Neural crest cell (in vitro differentiated cells): ENCODE results near the gene A4GNT. TPM values are rescaled to one million over a fixed set of nuclear protein-coding genes. Genes with fewer than 3 reads are reported as not detected.

ENCODE experiments used
- DNase-seq: peaks from one replicate; pipeline ENCODE4 v3.0.0; 2021; ENCODE audit warnings: low read depth, mixed read lengths, low spot score
- H3K27ac Mint-ChIP-seq: one replicate; pipeline ENCODE4 v1.8.0; 2021; ENCODE audit warnings: mild to moderate bottlenecking, mixed read lengths; ENCODE audit not compliant: unreplicated experiment
- H3K27me3 Mint-ChIP-seq: 2 replicates; pipeline ENCODE4 v1.8.0; 2021; ENCODE audit warnings: low read depth, mild to moderate bottlenecking, mixed read lengths
- H3K36me3 Mint-ChIP-seq: 2 replicates; pipeline ENCODE4 v1.8.0; 2021; ENCODE audit warnings: low read depth, mild to moderate bottlenecking, mixed read lengths
- H3K4me1 Mint-ChIP-seq: 2 replicates; pipeline ENCODE4 v1.8.0; 2021; ENCODE audit warnings: mixed read lengths
- H3K4me3 Mint-ChIP-seq: one replicate; pipeline ENCODE4 v1.8.0; 2021; ENCODE audit warnings: mild to moderate bottlenecking, mixed read lengths
- H3K9me3 Mint-ChIP-seq: 2 replicates; pipeline ENCODE4 v1.8.0; 2021; ENCODE audit warnings: mixed read lengths
- CTCF ChIP-seq: fragments of 200-600 bp; sonication (generic); conservative IDR thresholded peaks from 2 replicates; pipeline ENCODE4 v1.5.0; 2021; ENCODE audit warnings: antibody characterized with exemption, mild to moderate bottlenecking
- total RNA-seq: library from RNA; stranded (reverse); gene quantifications from 2 replicates; pipeline ENCODE4 v1.2.1, GENCODE V29; 2021

The A4GNT gene
- total RNA-seq, 1 donor from 2014 or later: not detected

GRCh38 chr3:138082992-138083386 lies 49.2 kb downstream of the A4GNT start:
- Mint-ChIP-seq H3K27me3 (no peaks in the 10 kb centered on the region), H3K9me3 (no peaks in the 10 kb centered on the region), H3K27ac (no peak overlapping the region), H3K4me1 (no peaks in the 10 kb centered on the region), H3K4me3 (no peak overlapping the region), H3K36me3 (peaks cover 26% of the 10 kb centered on the region)
- TF ChIP-seq CTCF: no peak
- DNase-seq: no peak

- DNase-seq: no peak
- Mint-ChIP-seq H3K9me3 (no peaks in the 10 kb centered on the region), H3K27ac (peak overlapping the region; percentile 72), H3K4me3 (no peak overlapping the region), H3K36me3 (peaks cover 27% of the 10 kb centered on the region), H3K27me3 (no peaks in the 10 kb centered on the region), H3K4me1 (no peaks in the 10 kb centered on the region)
- TF ChIP-seq CTCF: no peak
Observed at GRCh38 chr3:138082085-138082991, 49.9 kb downstream of the A4GNT start.

- no peak overlapping the region for H3K27ac Mint-ChIP-seq
- no peak for DNase-seq
Observed at GRCh38 chr3:138081371-138082084, 50.7 kb downstream of the A4GNT start.

GRCh38 chr3:138079901-138080300 lies 52.3 kb downstream of the A4GNT start:
- H3K27ac Mint-ChIP-seq: no peak overlapping the region
- H3K4me1 Mint-ChIP-seq: no peaks in the 10 kb centered on the region
- TF ChIP-seq CTCF: no peak
- H3K9me3 Mint-ChIP-seq: no peaks in the 10 kb centered on the region
- no peak overlapping the region for H3K4me3 Mint-ChIP-seq
- peaks cover 36% of the 10 kb centered on the region for H3K36me3 Mint-ChIP-seq
- no peak for DNase-seq
- no peaks in the 10 kb centered on the region for H3K27me3 Mint-ChIP-seq

More at GRCh38 chr3:138081371-138082084, 50.7 kb downstream of the A4GNT start:
- H3K36me3 Mint-ChIP-seq: peaks cover 26% of the 10 kb centered on the region
- no peak overlapping the region for H3K4me3 Mint-ChIP-seq
- H3K4me1 Mint-ChIP-seq: no peaks in the 10 kb centered on the region
- no peak for TF ChIP-seq CTCF
- H3K9me3 Mint-ChIP-seq: no peaks in the 10 kb centered on the region
- H3K27me3 Mint-ChIP-seq: no peaks in the 10 kb centered on the region

- H3K36me3 Mint-ChIP-seq: peaks cover 37% of the 10 kb centered on the region
- no peak for DNase-seq
- TF ChIP-seq CTCF: no peak
- H3K27ac Mint-ChIP-seq: no peak overlapping the region
- no peak overlapping the region for H3K4me3 Mint-ChIP-seq
- no peaks in the 10 kb centered on the region for H3K4me1 Mint-ChIP-seq
- no peaks in the 10 kb centered on the region for H3K27me3 Mint-ChIP-seq
- H3K9me3 Mint-ChIP-seq: no peaks in the 10 kb centered on the region
Observed at GRCh38 chr3:138078901-138079344, 53.3 kb downstream of the A4GNT start.
